ENCODE measurements around the gene GP9.

DNA sequence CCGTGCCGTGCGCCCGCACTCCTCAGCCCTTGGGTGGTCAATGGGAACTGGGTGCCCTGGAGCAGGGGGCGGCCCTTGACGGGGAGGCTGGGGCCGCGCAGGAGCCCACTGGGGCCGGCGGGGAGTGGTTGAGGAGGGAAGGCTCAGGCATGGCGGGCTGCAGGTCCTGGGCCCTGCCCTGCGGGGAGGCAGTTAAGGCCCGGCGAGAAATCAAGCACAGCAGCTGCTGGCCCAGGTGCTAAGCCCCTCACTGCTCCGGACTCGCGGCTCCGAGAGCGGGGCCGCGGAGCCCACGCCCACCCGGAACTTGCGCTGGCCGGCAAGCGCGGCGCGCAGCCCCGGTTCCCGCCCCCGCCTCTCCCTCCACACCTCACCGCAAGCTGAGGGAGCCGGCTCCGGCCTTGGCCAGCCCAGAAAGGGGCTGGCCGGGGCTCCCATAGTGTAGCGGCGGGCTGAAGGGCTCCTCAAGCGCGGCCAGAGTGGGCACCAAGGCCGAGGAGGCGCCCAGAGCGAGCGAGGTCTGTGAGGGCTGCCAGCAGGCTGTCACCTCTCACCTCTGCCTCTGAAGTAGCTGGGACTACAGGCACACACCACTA lies 7.8 kb downstream of the GP9 start:
- TF ChIP-seq POLR2AphosphoS5 (IDR thresholded peaks at IDR 0.05) (no peak), POLR2A (IDR thresholded peaks at IDR 0.05) (no peak)
- TF ChIP-seq, protein P1, sequence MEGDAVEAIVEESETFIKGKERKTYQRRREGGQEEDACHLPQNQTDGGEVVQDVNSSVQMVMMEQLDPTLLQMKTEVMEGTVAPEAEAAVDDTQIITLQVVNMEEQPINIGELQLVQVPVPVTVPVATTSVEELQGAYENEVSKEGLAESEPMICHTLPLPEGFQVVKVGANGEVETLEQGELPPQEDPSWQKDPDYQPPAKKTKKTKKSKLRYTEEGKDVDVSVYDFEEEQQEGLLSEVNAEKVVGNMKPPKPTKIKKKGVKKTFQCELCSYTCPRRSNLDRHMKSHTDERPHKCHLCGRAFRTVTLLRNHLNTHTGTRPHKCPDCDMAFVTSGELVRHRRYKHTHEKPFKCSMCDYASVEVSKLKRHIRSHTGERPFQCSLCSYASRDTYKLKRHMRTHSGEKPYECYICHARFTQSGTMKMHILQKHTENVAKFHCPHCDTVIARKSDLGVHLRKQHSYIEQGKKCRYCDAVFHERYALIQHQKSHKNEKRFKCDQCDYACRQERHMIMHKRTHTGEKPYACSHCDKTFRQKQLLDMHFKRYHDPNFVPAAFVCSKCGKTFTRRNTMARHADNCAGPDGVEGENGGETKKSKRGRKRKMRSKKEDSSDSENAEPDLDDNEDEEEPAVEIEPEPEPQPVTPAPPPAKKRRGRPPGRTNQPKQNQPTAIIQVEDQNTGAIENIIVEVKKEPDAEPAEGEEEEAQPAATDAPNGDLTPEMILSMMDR (IDR thresholded peaks at IDR 0.05): no peak
